ENCODE measurements around the gene ZEB2.

ZEB2 gene

GRCh38 chr2:144447535-144447934, 72.4 kb downstream of the ZEB2 start:
- DNase-seq = no peak

- DNase-seq = no peak
These were observed 73.8 kb downstream of the ZEB2 start for GRCh38 chr2:144446136-144446535.

GRCh38 chr2:144445196-144445595, 74.7 kb downstream of the ZEB2 start:
- no peak for DNase-seq

- no peak for DNase-seq
These were observed 75.8 kb downstream of the ZEB2 start for GRCh38 chr2:144443837-144444817.

- DNase-seq = no peak
These were observed 78.2 kb downstream of the ZEB2 start for GRCh38 chr2:144441711-144442141.

GRCh38 chr2:144439993-144440392, 79.9 kb downstream of the ZEB2 start:
- no peak for DNase-seq

- DNase-seq = peak; percentile 91
These were observed 80.9 kb downstream of the ZEB2 start for GRCh38 chr2:144438801-144439631.

GRCh38 chr2:144437636-144438035, 82.3 kb downstream of the ZEB2 start:
- DNase-seq = no peak

- DNase-seq = no peak
These were observed 85.3 kb downstream of the ZEB2 start for GRCh38 chr2:144434425-144435222.

GRCh38 chr2:144432921-144433320, 87.0 kb downstream of the ZEB2 start:
- DNase-seq = no peak

GRCh38 chr2:144431998-144432397, 87.9 kb downstream of the ZEB2 start:
- DNase-seq = no peak

- no peak for DNase-seq
These were observed 88.5 kb downstream of the ZEB2 start for GRCh38 chr2:144431392-144431783.

GRCh38 chr2:144430722-144431391, 89.1 kb downstream of the ZEB2 start:
- no peak for DNase-seq

- DNase-seq = no peak
These were observed 90.4 kb downstream of the ZEB2 start for GRCh38 chr2:144429396-144430112.

GRCh38 chr2:144426981-144427479, 92.9 kb downstream of the ZEB2 start:
- no peak for DNase-seq

- no peak for DNase-seq
These were observed 93.6 kb downstream of the ZEB2 start for GRCh38 chr2:144426355-144426754.

GRCh38 chr2:144424559-144425240, 95.2 kb downstream of the ZEB2 start:
- no peak for DNase-seq

- DNase-seq = no peak
These were observed 98.1 kb downstream of the ZEB2 start for GRCh38 chr2:144421606-144422510.

- DNase-seq = no peak
These were observed 100.7 kb downstream of the ZEB2 start for GRCh38 chr2:144419218-144419617.

GRCh38 chr2:144415386-144415785, 104.5 kb downstream of the ZEB2 start:
- DNase-seq = no peak

Measured in NCI-H1694 treated with DMSO at 0.1 percent for 48 hours (cell line).